ENCODE results near the gene EFTUD2.

- no peak for TF ChIP-seq CTCF (IDR thresholded peaks at IDR 0.05)
- TF ChIP-seq EZH2 (IDR thresholded peaks at IDR 0.05; ENCODE audit: borderline replicate concordance, insufficient read depth, low read depth, low read length, poor library complexity, severe bottlenecking): no peak
Measured at GRCh38 chr17:44898768-44899073, 524 bp downstream of the EFTUD2 start.

All from B cell (primary cell).